ENCODE results near the gene ITSN1. TPM values are rescaled to one million over a fixed set of nuclear protein-coding genes. Genes with fewer than 3 reads are reported as not detected.
"Not testable (repeated sequence)": the region's sequence is repeated elsewhere in the genome, so short reads cannot be mapped to it uniquely, and the experiment has no call there.

The ITSN1 gene
- total RNA-seq, 2 donors from 2014 or later, result 3.8 to 4.3 TPM

- peak; percentile 98 for ATAC-seq (replicated peaks)
- no peaks in the 10 kb centered on the region for H3K9me3 Mint-ChIP-seq
- H3K27ac Mint-ChIP-seq, result no peak overlapping the region
- peak overlapping the region; percentile 1 for H3K4me3 Mint-ChIP-seq
- no peaks in the 10 kb centered on the region for H3K27me3 Mint-ChIP-seq
- H3K36me3 Mint-ChIP-seq (ENCODE audit: low read depth), result no peaks in the 10 kb centered on the region
- H3K4me1 Mint-ChIP-seq, result peaks cover 4% of the 10 kb centered on the region
Measured at GRCh38 chr21:33924079-33924765, 281.9 kb downstream of the ITSN1 start.

DNA sequence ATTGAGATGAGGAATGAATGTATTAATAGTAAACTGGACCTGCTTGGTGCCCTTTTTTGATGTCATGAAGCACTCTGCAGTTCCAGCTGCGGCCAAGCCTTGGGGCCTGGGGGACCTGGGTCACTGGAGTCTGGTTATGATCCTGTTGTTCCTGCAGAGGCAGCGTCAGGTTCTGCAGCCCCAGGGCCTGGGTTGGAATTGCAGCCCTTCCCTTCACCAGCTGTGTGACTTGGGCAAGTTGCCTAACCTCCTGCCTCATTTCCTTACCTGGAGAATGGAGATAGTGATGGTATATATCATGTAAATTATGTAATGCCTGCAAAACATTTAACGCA, 282.4 kb downstream of the ITSN1 start:
- Mint-ChIP-seq H3K4me1 (peaks cover 4% of the 10 kb centered on the region), H3K36me3 (ENCODE audit: low read depth) (no peaks in the 10 kb centered on the region), H3K4me3 (no peak overlapping the region), H3K27ac (no peak overlapping the region), H3K27me3 (no peaks in the 10 kb centered on the region), H3K9me3 (no peaks in the 10 kb centered on the region)
- ATAC-seq (replicated peaks), result no peak

- H3K9me3 Mint-ChIP-seq; H3K4me3 Mint-ChIP-seq; H3K27me3 Mint-ChIP-seq; H3K36me3 Mint-ChIP-seq (ENCODE audit: low read depth); H3K27ac Mint-ChIP-seq; ATAC-seq (replicated peaks); H3K4me1 Mint-ChIP-seq: not testable (repeated sequence)
Measured at GRCh38 chr21:33926248-33926647, 283.9 kb downstream of the ITSN1 start.

GRCh38 chr21:33931052-33931798, 288.9 kb downstream of the ITSN1 start:
- not testable (repeated sequence) for H3K27me3 Mint-ChIP-seq

DNA sequence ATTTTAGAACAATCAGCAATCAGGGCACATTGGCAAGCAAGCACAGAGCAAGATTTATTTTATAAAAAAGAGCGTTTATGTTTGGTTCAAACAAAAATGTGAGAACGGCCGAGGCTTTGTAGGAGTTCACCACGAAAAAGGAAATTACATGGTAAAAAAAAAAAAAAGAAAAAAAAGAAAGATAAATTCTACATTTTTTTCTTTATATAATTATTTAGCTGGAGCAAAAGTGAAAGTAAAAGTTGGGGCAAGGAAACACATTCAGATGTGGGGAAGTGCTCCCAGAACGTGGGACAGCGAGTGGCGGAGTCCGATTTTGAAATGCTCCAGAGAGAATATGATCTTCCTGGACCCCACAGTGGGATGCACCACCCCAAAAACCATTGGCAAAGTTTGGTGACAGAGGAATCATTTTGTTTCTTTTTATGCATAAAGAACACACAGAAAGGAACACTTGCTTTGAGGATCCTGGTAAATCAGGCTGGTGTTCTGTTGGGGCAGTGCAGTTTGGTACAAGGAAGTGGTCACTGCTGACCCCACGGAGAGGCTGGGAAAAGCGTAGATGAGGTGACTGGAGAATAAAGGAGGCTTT, 289.6 kb downstream of the ITSN1 start:
- Mint-ChIP-seq H3K9me3 (peaks cover 3% of the 10 kb centered on the region), H3K27me3 (no peaks in the 10 kb centered on the region), H3K4me3 (peak overlapping the region; percentile 92), H3K36me3 (ENCODE audit: low read depth) (peaks cover 58% of the 10 kb centered on the region), H3K27ac (peak overlapping the region; percentile 98), H3K4me1 (peaks cover 4% of the 10 kb centered on the region)
- ATAC-seq (replicated peaks), result peak; percentile 23

More at GRCh38 chr21:33931052-33931798, 288.9 kb downstream of the ITSN1 start:
- Mint-ChIP-seq H3K27ac (peak overlapping the region; percentile 98), H3K36me3 (ENCODE audit: low read depth) (peaks cover 51% of the 10 kb centered on the region), H3K4me3 (peak overlapping the region; percentile 92)
- not testable (repeated sequence) for H3K9me3 Mint-ChIP-seq, H3K4me1 Mint-ChIP-seq
- ATAC-seq (replicated peaks), result peak; percentile 92

DNA sequence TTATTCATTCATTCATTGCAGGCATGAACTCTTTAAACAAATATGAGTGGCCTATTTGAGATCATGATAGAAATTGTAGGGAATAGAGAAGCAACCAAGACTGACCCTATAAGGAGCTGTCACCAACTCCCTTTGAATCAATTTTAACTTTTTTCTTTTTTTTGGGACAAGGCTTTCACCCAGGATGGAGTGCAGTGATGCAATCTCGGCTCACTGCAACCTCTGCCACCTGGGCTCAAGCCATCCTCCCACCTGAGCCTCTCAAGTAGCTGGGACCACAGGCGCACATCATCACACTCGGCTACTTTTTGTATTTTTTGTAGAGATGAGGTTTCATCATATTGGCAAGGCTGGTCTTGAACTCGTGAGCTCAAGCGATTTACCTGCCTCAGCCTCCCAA, 290.4 kb downstream of the ITSN1 start:
- Mint-ChIP-seq H3K4me3 (peak overlapping the region; percentile 92), H3K4me1 (peaks cover 4% of the 10 kb centered on the region)

DNA sequence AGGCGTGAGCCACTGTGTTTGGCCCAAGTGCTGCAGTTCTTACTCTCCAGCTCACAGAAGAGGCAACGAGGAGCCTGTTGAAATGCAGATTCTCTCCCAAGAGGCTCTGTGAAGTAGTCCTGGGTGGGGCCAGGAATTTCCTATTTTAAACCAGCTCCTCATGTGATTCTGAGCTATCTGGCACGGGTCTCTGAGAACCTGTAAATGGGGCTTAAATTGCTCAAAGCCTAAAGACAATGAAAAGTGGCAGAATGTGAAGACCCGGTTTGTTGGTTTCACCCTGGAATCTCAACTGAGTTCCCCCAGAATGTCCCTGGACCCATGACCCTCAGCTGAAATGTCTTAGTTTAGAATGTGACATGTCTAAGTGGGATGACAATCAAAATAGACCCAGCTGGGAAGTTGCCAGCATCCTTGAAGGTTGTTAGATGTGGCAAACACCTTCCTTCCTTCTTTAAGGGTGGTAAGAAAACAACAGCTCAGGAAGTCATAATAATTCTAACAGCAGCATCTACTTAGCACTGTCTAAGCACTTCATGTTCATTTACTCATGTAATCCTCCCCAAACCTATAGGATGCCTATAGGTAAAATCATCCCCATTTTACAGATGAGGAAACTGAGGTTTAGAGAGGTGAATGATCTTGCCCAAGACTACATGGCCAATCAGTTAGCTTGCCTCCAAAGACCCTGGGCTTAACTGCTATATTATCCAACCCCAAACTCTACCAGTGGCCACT, 294.2 kb downstream of the ITSN1 start:
- no peaks in the 10 kb centered on the region for H3K27me3 Mint-ChIP-seq
- peaks cover 2% of the 10 kb centered on the region for H3K9me3 Mint-ChIP-seq
- H3K4me3 Mint-ChIP-seq, result peak overlapping the region; percentile 92
- H3K27ac Mint-ChIP-seq, result peak overlapping the region; percentile 98
- peaks cover 95% of the 10 kb centered on the region for H3K36me3 Mint-ChIP-seq (ENCODE audit: low read depth)
- peak; percentile 14 for ATAC-seq (replicated peaks)
- peaks cover 20% of the 10 kb centered on the region for H3K4me1 Mint-ChIP-seq

More for the DNA sequence above, 290.4 kb downstream of the ITSN1 start:
- H3K36me3 Mint-ChIP-seq (ENCODE audit: low read depth), result peaks cover 64% of the 10 kb centered on the region
- peaks cover 3% of the 10 kb centered on the region for H3K9me3 Mint-ChIP-seq
- ATAC-seq (replicated peaks), result no peak
- peak overlapping the region; percentile 98 for H3K27ac Mint-ChIP-seq
- no peaks in the 10 kb centered on the region for H3K27me3 Mint-ChIP-seq

- ATAC-seq (replicated peaks), result no peak
- peaks cover 88% of the 10 kb centered on the region for H3K36me3 Mint-ChIP-seq (ENCODE audit: low read depth)
- peak overlapping the region; percentile 98 for H3K27ac Mint-ChIP-seq
Measured at GRCh38 chr21:33937146-33937545, 294.8 kb downstream of the ITSN1 start.

GRCh38 chr21:33937931-33938339, 295.6 kb downstream of the ITSN1 start:
- Mint-ChIP-seq H3K27ac (peak overlapping the region; percentile 98), H3K27me3 (no peaks in the 10 kb centered on the region), H3K4me1 (peaks cover 18% of the 10 kb centered on the region), H3K9me3 (no peaks in the 10 kb centered on the region), H3K36me3 (ENCODE audit: low read depth) (peaks cover 81% of the 10 kb centered on the region), H3K4me3 (peak overlapping the region; percentile 92)
- ATAC-seq (replicated peaks), result peak; percentile 74

More at GRCh38 chr21:33937146-33937545, 294.8 kb downstream of the ITSN1 start:
- no peaks in the 10 kb centered on the region for H3K27me3 Mint-ChIP-seq
- peaks cover 18% of the 10 kb centered on the region for H3K4me1 Mint-ChIP-seq
- peak overlapping the region; percentile 92 for H3K4me3 Mint-ChIP-seq
- no peaks in the 10 kb centered on the region for H3K9me3 Mint-ChIP-seq

DNA sequence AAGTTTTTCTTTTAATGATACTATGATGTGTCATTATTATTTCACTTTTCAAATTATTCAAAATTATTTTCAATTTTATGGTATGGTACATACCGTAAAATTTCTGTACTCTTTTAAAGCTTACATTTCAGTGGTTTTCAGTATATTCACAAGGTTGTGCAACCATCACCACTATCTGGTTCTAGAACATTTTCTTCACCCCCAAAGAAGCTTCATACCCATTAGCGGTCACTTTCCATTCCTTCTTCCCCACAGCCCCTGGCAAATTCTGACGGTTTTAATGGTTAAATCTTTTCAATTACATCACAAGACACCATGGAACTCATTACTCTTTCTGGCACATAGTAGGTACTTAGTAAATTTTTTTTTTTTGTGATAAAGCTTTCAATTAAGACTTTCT, 296.1 kb downstream of the ITSN1 start:
- H3K9me3 Mint-ChIP-seq, result no peaks in the 10 kb centered on the region
- H3K4me1 Mint-ChIP-seq, result peaks cover 18% of the 10 kb centered on the region
- peaks cover 81% of the 10 kb centered on the region for H3K36me3 Mint-ChIP-seq (ENCODE audit: low read depth)
- H3K27me3 Mint-ChIP-seq, result no peaks in the 10 kb centered on the region
- H3K4me3 Mint-ChIP-seq, result peak overlapping the region; percentile 92
- peak overlapping the region; percentile 98 for H3K27ac Mint-ChIP-seq
- ATAC-seq (replicated peaks), result no peak

DNA sequence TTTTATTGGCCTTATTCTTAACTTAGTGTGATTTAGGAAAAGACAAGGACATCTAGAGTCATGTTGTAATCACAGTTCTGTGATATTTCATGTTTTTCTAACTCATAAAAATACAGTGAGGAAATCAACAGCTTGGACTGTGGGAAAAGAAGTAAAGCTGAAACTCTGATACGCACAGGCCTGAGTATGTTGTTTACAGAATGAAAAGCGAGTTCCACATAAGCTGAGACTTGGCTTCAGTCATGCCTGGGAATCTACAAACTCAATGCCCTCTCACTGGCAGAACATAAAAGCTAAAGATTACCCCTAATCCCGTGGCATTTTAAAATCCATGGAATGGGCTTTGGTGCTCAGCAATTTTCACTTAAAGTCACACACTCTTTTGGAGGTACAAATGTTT, 296.9 kb downstream of the ITSN1 start:
- Mint-ChIP-seq H3K4me3 (peak overlapping the region; percentile 92), H3K27ac (peak overlapping the region; percentile 98), H3K4me1 (peaks cover 18% of the 10 kb centered on the region), H3K36me3 (ENCODE audit: low read depth) (peaks cover 80% of the 10 kb centered on the region), H3K27me3 (no peaks in the 10 kb centered on the region), H3K9me3 (no peaks in the 10 kb centered on the region)
- no peak for ATAC-seq (replicated peaks)

GRCh38 chr21:33940164-33940880, 298.0 kb downstream of the ITSN1 start:
- Mint-ChIP-seq H3K27ac (peak overlapping the region; percentile 98), H3K36me3 (ENCODE audit: low read depth) (peaks cover 80% of the 10 kb centered on the region), H3K9me3 (peaks cover 6% of the 10 kb centered on the region), H3K4me1 (peaks cover 27% of the 10 kb centered on the region), H3K4me3 (peak overlapping the region; percentile 92), H3K27me3 (no peaks in the 10 kb centered on the region)
- ATAC-seq (replicated peaks), result peak; percentile 55

GRCh38 chr21:33940881-33941245, 298.6 kb downstream of the ITSN1 start:
- Mint-ChIP-seq H3K27ac (peak overlapping the region; percentile 98), H3K27me3 (no peaks in the 10 kb centered on the region), H3K4me1 (peaks cover 27% of the 10 kb centered on the region), H3K9me3 (peaks cover 6% of the 10 kb centered on the region), H3K36me3 (ENCODE audit: low read depth) (peaks cover 75% of the 10 kb centered on the region), H3K4me3 (peak overlapping the region; percentile 92)
- ATAC-seq (replicated peaks), result no peak

DNA sequence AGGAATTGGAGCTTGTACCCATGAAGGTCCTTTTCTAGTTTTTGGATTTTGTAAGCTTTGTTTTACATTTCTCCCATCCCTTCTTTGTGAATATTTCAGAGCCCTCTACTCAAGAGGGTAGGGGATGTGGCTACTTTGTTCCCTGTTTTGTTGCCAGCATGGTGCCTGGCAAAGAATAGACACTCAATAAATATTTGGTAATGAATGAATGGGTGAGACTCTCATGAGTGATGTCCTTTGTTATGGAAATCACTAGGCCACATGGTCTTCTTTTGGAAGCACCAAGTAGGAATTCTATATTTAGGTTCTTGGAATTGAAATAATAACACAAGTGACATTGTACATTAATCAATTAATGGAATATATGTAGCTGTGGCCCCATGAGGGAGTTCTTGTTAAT, 300.1 kb downstream of the ITSN1 start:
- no peaks in the 10 kb centered on the region for H3K27me3 Mint-ChIP-seq
- peaks cover 6% of the 10 kb centered on the region for H3K9me3 Mint-ChIP-seq
- ATAC-seq (replicated peaks), result no peak
- no peak overlapping the region for H3K27ac Mint-ChIP-seq
- H3K4me3 Mint-ChIP-seq, result no peak overlapping the region
- peaks cover 42% of the 10 kb centered on the region for H3K4me1 Mint-ChIP-seq
- H3K36me3 Mint-ChIP-seq (ENCODE audit: low read depth), result peaks cover 77% of the 10 kb centered on the region
